Sigmoid colon (tissue), 7 donors: ENCODE data around the gene PKDCC. TPM values are rescaled to one million over a fixed set of nuclear protein-coding genes. Genes with fewer than 3 reads are reported as not detected.

Source experiments
- DNase-seq: peaks from one replicate; pipeline ENCODE4 v3.0.0-alpha.2; 2019
- H3K27ac ChIP-seq, 4 donors: fragments of 200-600 bp; sonication (generic); one replicate each; pipeline ENCODE4 v1.5.1; 2016 to 2019; ENCODE audit warnings: mild to moderate bottlenecking in 1 of 4
- H3K27me3 ChIP-seq, 3 donors: fragments of 200-600 bp; sonication (generic); one replicate each; pipeline ENCODE4 v1.5.1; 2019; ENCODE audit warnings: mild to moderate bottlenecking in 1 of 3
- H3K36me3 ChIP-seq, 4 donors: fragments of 200-600 bp; sonication (generic); one replicate each; pipeline ENCODE4 v1.5.1; 2016 to 2019
- H3K4me1 ChIP-seq, 4 donors: fragments of 200-600 bp; sonication (generic); one replicate each; pipeline ENCODE4 v1.5.1; 2017 to 2019
- H3K4me3 ChIP-seq, 4 donors: fragments of 200-600 bp; sonication (generic); one replicate each; pipeline ENCODE4 v1.5.1; 2017 to 2019; ENCODE audit warnings: mild to moderate bottlenecking in 2 of 4, moderate library complexity in 1 of 4
- H3K9me3 ChIP-seq, 4 donors: fragments of 200-600 bp in 3 of 4; sonication (generic) in 3 of 4; one replicate each; pipeline versions ENCODE4 v1.5.1 to v1.6.1; 2013 to 2019
- EP300 ChIP-seq, 4 donors: sonication (generic); formaldehyde crosslinking; IDR thresholded peaks; one replicate each; pipeline ENCODE4 v1.6.1; 2017; ENCODE audit warnings: antibody characterized with exemption in 4 of 4
- POLR2A ChIP-seq, 2 donors: fragments of 450-650 bp; IDR thresholded peaks; one replicate each; pipeline ENCODE4 v1.6.1; 2016; ENCODE audit warnings: antibody characterized with exemption in 2 of 2, mild to moderate bottlenecking in 2 of 2, moderate library complexity in 2 of 2
- POLR2AphosphoS5 ChIP-seq, 4 donors: sonication (generic); formaldehyde crosslinking; IDR thresholded peaks; one replicate each; pipeline ENCODE4 v1.6.1; 2017; ENCODE audit warnings: antibody characterized with exemption in 4 of 4
- WGBS, 2 donors: extraction: QIAGEN DNeasy Blood & Tissue Kit; methylation state at CpG; one replicate each; pipeline ENCODE4 v1.1.7; 2013; 5-methylcytosine and 5-hydroxymethylcytosine counted together
- intact Hi-C: fragments of 100-400 bp; cut with DNase I; formaldehyde crosslinking; loops from one replicate; pipeline ENCODE4 v1.15.1; 2023
- polyA plus RNA-seq, 3 donors: library from polyadenylated mRNA; stranded (reverse); fragments of 200-250 nt; gene quantifications; one replicate each; pipeline ENCODE4 v1.2.3, GENCODE V29; 2013
- total RNA-seq, 4 donors: library from RNA; depleted of rRNA; stranded (reverse); fragments of >200 nt; gene quantifications; one replicate each; pipeline ENCODE4 v1.1.0, GENCODE V29; 2016
- TF ChIP-seq, protein P1 (sequence below), 4 experiments: fragments of 450-650 bp in 3 of 4; fragments of 200-600 bp in 1 of 4; IDR thresholded peaks; one replicate each; pipeline ENCODE4 v1.5.1; 2016 to 2019; ENCODE audit warnings: antibody characterized with exemption in 4 of 4, mild to moderate bottlenecking in 3 of 4, moderate library complexity in 2 of 4
- donor health status: healthy with polysubstance abuse.
- donor health status: Bipolar disorder and iron deficiency.
- donor health status: healthy.

PKDCC gene
- total and polyA plus RNA-seq, 7 donors, result 13.9 to 106 (median 67.7) TPM

DNA sequence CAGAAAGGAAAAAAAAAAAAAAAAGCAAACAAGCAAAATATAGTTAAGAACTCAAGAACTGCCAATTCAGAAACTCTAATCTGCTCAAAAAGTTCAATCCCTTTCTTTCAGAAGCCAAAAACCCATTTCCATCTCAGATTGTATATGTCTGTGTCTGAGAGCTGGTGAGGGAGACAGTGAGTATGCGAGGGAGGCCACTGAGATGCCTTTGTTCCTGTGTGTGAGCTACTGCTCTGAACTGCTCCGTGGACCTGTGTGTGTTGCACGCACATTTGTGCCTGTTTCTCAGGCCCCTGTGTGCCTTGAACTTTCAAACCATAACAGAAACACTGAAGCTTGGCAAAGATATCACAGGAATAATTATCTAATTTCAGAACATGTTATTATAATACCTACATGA lies 2.5 kb upstream of the PKDCC start:
- intact Hi-C loops, result no loop called here
- 77 to 87% methylated on average over 3 of the region's 3 CpGs for WGBS, 2 donors
- no peak for DNase-seq
- Histone ChIP-seq H3K36me3 (no peaks in the 10 kb centered on the region), H3K9me3 (no peaks in the 10 kb centered on the region), H3K27me3 (no peaks in the 10 kb centered on the region), H3K27ac (peak overlapping the region; percentile 87 to 99 (median 93)), H3K4me3 (no peak overlapping the region), H3K4me1 (peaks cover 0 to 24% (median 18%) of the 10 kb centered on the region in 4 donors)
- TF ChIP-seq EP300 (IDR thresholded peaks at IDR 0.05) (no peak), POLR2AphosphoS5 (IDR thresholded peaks at IDR 0.05) (no peak), POLR2A (IDR thresholded peaks at IDR 0.05) (no peak)

DNA sequence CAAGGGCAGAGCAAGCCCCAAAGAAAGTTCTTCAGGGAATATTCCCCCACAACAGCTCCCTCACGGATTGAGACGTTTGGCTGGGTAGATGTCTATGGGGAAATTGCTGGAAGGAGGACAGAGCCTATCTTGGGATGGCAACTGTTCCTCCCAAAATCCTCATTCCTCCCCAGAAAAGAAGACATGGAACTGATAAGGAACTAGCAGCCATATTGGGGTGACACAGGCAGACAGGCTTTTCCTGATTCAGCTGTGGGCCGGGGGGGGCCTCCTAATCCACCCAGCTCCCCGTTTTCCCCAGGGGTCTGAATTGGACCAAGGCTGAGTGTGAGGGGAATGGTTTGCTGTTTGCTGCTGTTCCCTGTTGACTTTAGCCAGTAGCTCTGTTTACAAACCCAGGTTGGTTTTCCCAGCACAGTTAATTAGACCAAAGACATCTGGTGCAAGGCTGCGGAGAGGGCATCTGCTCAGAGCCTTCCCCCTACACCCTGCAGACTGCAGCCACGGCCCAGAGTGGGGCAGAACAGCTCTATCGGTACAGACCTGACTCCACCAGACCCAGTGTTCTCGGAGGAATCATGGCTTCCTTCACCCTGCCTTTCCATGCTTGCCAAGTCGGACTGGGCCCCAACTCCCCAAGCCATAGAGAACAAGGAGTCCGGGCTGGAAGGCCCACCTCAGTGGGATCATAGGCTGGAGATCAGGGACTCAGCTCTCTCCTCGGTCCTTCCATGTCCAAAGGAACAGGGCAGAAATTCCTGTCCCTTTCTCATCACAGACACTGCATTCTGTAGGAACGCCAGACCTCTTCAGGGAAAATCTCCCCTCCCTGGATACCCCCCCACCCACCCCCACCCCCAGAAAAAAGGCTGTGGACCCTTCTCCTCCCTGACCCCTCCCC lies 1.7 kb upstream of the PKDCC start:
- peaks cover 0 to 30% (median 26%) of the 10 kb centered on the region in 4 donors for H3K4me1 ChIP-seq
- H3K27ac ChIP-seq, result peak overlapping the region; percentile 87 to 99 (median 93)
- no peaks in the 10 kb centered on the region for H3K9me3 ChIP-seq
- H3K4me3 ChIP-seq, result peak overlapping the region in 3 of 4 donors; percentile 68 to 98 (median 75)
- no peak for DNase-seq
- intact Hi-C loops, result loop anchor here (2.0 kb wide), 2 partner anchors 39 to 119 kb away; no protein-coding TSS in a partner anchor
- WGBS, 2 donors, result 51 to 69% methylated on average over 12 of the region's 12 CpGs
- H3K36me3 ChIP-seq, result no peaks in the 10 kb centered on the region
- no peaks in the 10 kb centered on the region for H3K27me3 ChIP-seq
- TF ChIP-seq POLR2AphosphoS5 (IDR thresholded peaks at IDR 0.05) (no peak), POLR2A (IDR thresholded peaks at IDR 0.05) (no peak), EP300 (IDR thresholded peaks at IDR 0.05) (no peak)
- TF ChIP-seq, protein P1, sequence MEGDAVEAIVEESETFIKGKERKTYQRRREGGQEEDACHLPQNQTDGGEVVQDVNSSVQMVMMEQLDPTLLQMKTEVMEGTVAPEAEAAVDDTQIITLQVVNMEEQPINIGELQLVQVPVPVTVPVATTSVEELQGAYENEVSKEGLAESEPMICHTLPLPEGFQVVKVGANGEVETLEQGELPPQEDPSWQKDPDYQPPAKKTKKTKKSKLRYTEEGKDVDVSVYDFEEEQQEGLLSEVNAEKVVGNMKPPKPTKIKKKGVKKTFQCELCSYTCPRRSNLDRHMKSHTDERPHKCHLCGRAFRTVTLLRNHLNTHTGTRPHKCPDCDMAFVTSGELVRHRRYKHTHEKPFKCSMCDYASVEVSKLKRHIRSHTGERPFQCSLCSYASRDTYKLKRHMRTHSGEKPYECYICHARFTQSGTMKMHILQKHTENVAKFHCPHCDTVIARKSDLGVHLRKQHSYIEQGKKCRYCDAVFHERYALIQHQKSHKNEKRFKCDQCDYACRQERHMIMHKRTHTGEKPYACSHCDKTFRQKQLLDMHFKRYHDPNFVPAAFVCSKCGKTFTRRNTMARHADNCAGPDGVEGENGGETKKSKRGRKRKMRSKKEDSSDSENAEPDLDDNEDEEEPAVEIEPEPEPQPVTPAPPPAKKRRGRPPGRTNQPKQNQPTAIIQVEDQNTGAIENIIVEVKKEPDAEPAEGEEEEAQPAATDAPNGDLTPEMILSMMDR (IDR thresholded peaks at IDR 0.05), result no peak

DNA sequence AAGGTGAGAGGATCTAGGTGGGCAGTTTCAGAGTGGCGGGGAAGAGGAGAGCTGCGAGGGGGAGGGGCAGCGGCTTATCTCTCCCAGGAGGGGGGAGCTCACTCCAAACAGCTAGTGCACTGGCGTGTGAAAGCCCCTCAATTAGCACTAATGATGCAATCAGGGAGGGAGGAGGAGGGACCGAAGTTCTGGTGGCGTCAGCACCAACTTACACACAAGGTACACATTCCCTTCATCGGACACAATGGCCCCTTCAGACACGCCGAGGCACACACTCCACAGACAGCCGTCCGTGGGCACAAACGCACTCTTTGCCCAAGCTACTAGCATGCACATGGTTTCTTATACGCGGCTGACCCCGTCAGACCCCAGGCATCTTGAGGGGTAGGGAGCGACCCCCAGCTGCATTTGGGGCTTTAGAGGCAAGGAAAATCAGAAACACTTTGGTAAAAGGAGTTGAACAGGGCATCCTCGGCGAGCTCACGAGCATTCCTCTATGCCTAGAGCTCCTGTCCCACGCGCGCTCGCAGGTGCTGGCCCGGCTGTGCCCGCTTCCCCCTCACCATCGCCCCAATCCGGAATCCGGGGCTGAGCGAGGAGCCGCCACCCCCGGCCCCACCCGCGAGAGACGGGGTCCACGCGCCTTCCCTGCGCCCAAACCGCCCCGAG lies 868 bp upstream of the PKDCC start:
- peak; percentile 72 for DNase-seq
- H3K27ac ChIP-seq, result peak overlapping the region; percentile 87 to 99 (median 93)
- intact Hi-C loops, result loop anchor here (1.0 to 2.0 kb wide), 3 partner anchors 38 to 120 kb away; no protein-coding TSS in a partner anchor
- H3K36me3 ChIP-seq, result no peaks in the 10 kb centered on the region
- peak overlapping the region; percentile 68 to 98 (median 80) for H3K4me3 ChIP-seq
- no peaks in the 10 kb centered on the region for H3K27me3 ChIP-seq
- no peaks in the 10 kb centered on the region for H3K9me3 ChIP-seq
- H3K4me1 ChIP-seq, result peaks cover 0 to 38% (median 34%) of the 10 kb centered on the region in 4 donors
- TF ChIP-seq POLR2AphosphoS5 (IDR thresholded peaks at IDR 0.05), result peak in 3 of 4 donors; percentile 12 to 65 (median 47)
- no peak for TF ChIP-seq POLR2A (IDR thresholded peaks at IDR 0.05)
- TF ChIP-seq, protein P1 (IDR thresholded peaks at IDR 0.05), result no peak
- no peak for TF ChIP-seq EP300 (IDR thresholded peaks at IDR 0.05)
- WGBS, 2 donors, result 6 to 8% methylated on average over 39 of the region's 39 CpGs

- Histone ChIP-seq H3K27ac (peak overlapping the region; percentile 96 to 99 (median 96)), H3K27me3 (no peaks in the 10 kb centered on the region), H3K4me1 (peaks cover 0 to 55% (median 50%) of the 10 kb centered on the region in 4 donors), H3K9me3 (no peaks in the 10 kb centered on the region), H3K4me3 (peak overlapping the region; percentile 68 to 98 (median 80)), H3K36me3 (no peaks in the 10 kb centered on the region)
- peak; percentile 75 for DNase-seq
- 2 to 6% methylated on average over 80 of the region's 80 CpGs for WGBS, 2 donors
- TF ChIP-seq EP300 (IDR thresholded peaks at IDR 0.05), result no peak
- TF ChIP-seq POLR2A (IDR thresholded peaks at IDR 0.05), result no peak
- TF ChIP-seq, protein P1 (IDR thresholded peaks at IDR 0.05), result no peak
- peak in 1 of 4 donors; percentile 9 for TF ChIP-seq POLR2AphosphoS5 (IDR thresholded peaks at IDR 0.05)
- intact Hi-C loops, result no loop called here
Observed at GRCh38 chr2:42048299-42049220, 739 bp downstream of the PKDCC start.
